Measurements from ENCODE around the gene HTRA2.

GRCh38 chr2:74486141-74486540, 43.6 kb upstream of the HTRA2 start:
- TF ChIP-seq MEIS2 (IDR thresholded peaks at IDR 0.05; ENCODE audit: partially characterized antibody) (no peak), ATF3 (IDR thresholded peaks at IDR 0.05) (no peak), ATF3 (CRISPR knock-in tag; conservative IDR thresholded peaks at IDR 0.05) (no peak), TSC22D4 (tag; IDR thresholded peaks at IDR 0.05) (no peak), CTCF (IDR thresholded peaks at IDR 0.05 in 2 of 3, conservative IDR thresholded peaks at IDR 0.05 in 1 of 3; ENCODE audit: insufficient read depth in 2 of 3, low read depth in 1 of 3, low read length in 3 of 3) (no peak), REST (IDR thresholded peaks at IDR 0.05; ENCODE audit: borderline replicate concordance) (no peak), REST (CRISPR knock-in tag; IDR thresholded peaks at IDR 0.05; ENCODE audit: low read depth) (no peak), NELFE (IDR thresholded peaks at IDR 0.05; ENCODE audit: insufficient read depth, insufficient read length) (no peak), DMBX1 (CRISPR knock-in tag; IDR thresholded peaks at IDR 0.05; ENCODE audit: borderline replicate concordance) (no peak), ZEB2 (IDR thresholded peaks at IDR 0.05) (no peak), CBFB (CRISPR knock-in tag; IDR thresholded peaks at IDR 0.05) (no peak), POLR2AphosphoS2 (IDR thresholded peaks at IDR 0.05; ENCODE audit: low read length) (no peak), EP300 (IDR thresholded peaks at IDR 0.05; ENCODE audit: low read length) (no peak), STAT5B (CRISPR knock-in tag; IDR thresholded peaks at IDR 0.05) (no peak)

All from K562 (cell line).